PC-3 (cell line): ENCODE results near the gene KANK4.

ENCODE experiments used
- EZH2 ChIP-seq: fragments of 300-600 bp; sonication (generic); IDR thresholded peaks from one replicate; pipeline ENCODE4 v1.6.1; 2017; ENCODE audit warnings: antibody characterized with exemption, mild to moderate bottlenecking, low read length; ENCODE audit not compliant: unreplicated experiment
- EZH2phosphoT487 ChIP-seq: fragments of 300-600 bp; sonication (generic); IDR thresholded peaks from 2 replicates; pipeline ENCODE4 v1.6.1; 2018; ENCODE audit warnings: mild to moderate bottlenecking, antibody characterized with exemption, low read length, borderline replicate concordance
- TF ChIP-seq, protein P1 (sequence below): fragments of 300-600 bp; sonication (generic); conservative IDR thresholded peaks from 2 replicates; pipeline ENCODE4 v1.5.1; 2017; ENCODE audit warnings: antibody characterized with exemption, low read depth, mild to moderate bottlenecking, low read length

DNA sequence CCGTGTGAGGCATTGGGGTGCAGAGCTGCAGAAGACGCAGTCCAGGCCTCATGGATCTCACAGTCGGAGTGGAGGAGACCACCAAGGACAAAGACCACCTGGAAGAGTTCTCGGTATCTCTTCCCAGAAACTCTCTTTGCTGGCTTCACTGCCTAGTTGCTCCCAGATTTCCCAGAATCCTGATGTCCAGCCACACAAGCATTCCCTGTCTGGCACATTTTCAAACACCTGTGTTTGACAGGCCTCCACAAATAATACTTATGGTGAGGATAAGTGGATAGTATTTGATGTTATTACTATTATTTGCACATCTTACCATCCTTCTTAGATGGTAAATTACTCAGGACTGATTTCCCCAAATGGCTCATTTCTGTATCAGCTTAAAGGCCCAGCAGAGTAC lies 27.7 kb upstream of the KANK4 start:
- TF ChIP-seq, protein P1, sequence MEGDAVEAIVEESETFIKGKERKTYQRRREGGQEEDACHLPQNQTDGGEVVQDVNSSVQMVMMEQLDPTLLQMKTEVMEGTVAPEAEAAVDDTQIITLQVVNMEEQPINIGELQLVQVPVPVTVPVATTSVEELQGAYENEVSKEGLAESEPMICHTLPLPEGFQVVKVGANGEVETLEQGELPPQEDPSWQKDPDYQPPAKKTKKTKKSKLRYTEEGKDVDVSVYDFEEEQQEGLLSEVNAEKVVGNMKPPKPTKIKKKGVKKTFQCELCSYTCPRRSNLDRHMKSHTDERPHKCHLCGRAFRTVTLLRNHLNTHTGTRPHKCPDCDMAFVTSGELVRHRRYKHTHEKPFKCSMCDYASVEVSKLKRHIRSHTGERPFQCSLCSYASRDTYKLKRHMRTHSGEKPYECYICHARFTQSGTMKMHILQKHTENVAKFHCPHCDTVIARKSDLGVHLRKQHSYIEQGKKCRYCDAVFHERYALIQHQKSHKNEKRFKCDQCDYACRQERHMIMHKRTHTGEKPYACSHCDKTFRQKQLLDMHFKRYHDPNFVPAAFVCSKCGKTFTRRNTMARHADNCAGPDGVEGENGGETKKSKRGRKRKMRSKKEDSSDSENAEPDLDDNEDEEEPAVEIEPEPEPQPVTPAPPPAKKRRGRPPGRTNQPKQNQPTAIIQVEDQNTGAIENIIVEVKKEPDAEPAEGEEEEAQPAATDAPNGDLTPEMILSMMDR: no peak
- TF ChIP-seq EZH2: no peak
- TF ChIP-seq EZH2phosphoT487: no peak
